ENCODE data around the gene DRAM1. TPM values are rescaled to one million over a fixed set of nuclear protein-coding genes. Genes with fewer than 3 reads are reported as not detected.
"Not testable (repeated sequence)": the region's sequence is repeated elsewhere in the genome, so short reads cannot be mapped to it uniquely, and the experiment has no call there.

The DRAM1 gene, protein sequence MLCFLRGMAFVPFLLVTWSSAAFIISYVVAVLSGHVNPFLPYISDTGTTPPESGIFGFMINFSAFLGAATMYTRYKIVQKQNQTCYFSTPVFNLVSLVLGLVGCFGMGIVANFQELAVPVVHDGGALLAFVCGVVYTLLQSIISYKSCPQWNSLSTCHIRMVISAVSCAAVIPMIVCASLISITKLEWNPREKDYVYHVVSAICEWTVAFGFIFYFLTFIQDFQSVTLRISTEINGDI
- total RNA-seq: 6.2 TPM

GRCh38 chr12:101876861-101877805 lies at the start of gene DRAM1:
TSS of gene DRAM1 (plus strand) at chr12:101877580. CDS start at chr12:101877790, 210 bp downstream.
- peak; percentile 86 for DNase-seq

DNA sequence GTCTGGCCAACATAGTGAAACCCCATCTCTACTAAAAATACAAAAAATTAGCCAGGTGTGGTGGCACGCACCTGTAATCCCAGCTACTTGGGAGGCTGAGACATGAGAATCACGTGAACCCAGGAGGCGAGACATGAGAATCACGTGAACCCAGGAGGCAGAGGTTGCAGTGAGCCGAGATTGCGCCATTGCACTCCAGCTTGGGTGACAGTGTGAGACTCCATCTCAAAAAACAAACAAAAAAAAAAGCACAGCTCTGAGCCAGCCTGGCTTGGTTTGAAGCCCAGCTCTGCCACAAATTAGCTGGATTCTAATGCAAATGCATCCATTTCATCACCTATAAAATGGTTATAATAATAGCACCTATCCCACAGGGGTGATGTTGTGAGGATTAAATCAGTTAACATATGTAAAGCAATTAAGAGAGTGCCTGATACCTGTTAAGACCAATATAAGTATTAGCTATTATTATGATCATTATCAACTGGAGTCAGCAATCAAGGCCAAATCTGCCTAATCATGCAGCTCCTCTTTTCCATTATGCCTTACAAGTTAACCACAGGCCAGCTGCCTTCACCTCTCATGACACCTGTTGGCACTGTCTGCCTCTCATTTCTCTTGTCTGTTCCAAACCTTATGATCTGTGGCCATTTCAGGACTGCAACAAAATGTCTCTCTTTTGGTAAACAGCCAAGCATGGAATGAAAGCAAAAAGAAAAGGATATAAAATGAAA lies 48.8 kb upstream of the DRAM1 start:
- DNase-seq: no peak

DNA sequence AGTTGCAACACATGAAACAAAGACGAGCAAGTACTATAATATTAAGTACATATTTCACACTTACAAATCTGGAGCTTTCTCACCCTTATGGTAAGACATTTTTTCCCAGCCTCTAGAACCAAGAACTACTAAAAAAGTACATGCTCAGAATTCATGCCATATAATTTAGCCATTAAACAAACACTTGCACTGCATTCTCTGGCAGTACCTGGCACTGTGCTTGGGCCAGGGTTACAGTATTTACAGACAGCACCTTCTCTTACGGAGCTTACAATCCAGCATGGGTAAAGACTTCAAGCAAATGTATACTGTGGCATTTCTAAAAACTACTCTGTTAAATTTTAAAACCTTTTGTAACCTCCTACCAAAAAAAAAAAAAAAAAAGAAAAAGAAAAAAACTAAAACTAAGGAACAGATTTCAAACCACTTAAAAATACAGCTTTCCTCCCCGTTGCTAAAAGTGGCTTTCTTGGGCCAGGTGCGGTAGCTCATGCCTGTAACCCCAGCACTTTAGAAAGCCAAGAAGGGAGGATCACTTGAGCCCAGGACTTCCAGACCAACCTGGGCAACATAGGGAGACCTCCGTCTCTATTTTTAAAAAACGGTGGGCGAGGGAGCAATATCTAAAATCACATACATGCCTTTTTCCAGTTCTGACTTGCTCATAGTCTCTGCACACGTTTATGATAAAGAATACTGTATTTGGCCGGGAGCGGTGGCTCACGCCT lies 47.6 kb upstream of the DRAM1 start:
- peak; percentile 48 for DNase-seq

GRCh38 chr12:101830367-101831325 lies 46.7 kb upstream of the DRAM1 start, which contains the start of gene GNPTAB:
TSS of gene GNPTAB (minus strand) at chr12:101830959. CDS start at chr12:101830675, 284 bp downstream.
- DNase-seq: peak; percentile 96

DNA sequence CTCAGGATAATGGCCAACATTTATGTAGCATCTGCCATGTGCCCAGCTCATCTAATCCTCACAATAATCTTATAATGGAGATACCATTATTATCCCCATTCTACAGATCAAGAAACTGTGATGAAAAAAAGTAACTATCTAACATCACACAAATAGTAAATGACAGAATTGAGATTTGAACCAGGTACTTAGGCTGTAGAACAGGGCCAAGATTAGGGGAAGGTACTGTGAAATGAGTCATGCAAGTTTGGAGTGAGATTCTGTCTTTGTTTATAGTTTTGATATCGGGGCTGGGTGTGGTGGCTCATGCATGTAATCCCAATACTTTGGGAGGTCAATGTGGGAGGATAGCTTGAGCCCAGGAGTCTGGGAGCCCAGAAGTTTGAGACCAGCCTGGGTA lies 45.4 kb upstream of the DRAM1 start:
- DNase-seq: no peak

- DNase-seq: no peak
Measured at GRCh38 chr12:101838628-101839323, 38.6 kb upstream of the DRAM1 start.

GRCh38 chr12:101839324-101840283 lies 37.8 kb upstream of the DRAM1 start:
- DNase-seq: peak; percentile 80

GRCh38 chr12:101841069-101841468 lies 36.3 kb upstream of the DRAM1 start:
- DNase-seq: no peak

DNA sequence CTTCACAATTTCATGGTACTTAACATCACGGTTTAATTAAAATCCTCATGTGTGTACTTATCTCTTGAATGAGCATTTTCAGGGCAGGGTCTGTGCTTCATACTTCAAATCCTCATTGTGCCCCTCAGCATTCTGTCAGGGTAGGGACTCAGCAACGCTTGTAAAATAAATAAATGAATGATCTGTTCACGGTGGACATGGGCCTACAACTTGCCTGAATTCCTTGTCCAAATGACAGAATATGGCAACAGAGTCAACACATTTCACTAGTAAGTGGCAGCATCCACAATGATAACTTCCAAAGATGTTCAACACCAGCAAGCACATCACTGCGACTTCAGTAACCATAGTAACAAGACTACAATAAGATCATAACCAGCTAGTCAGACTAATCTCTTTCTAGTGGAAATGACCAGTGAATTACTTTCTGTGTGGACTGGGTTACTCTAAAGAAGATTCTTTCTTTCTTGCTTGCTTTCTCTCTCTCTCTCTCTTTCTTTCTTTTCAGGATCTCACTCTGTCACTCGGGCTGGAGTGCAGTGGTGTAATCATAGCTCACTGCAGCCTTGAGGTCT lies 32.2 kb upstream of the DRAM1 start:
- no peak for DNase-seq

GRCh38 chr12:101847325-101847724 lies 30.1 kb upstream of the DRAM1 start:
- no peak for DNase-seq

DNA sequence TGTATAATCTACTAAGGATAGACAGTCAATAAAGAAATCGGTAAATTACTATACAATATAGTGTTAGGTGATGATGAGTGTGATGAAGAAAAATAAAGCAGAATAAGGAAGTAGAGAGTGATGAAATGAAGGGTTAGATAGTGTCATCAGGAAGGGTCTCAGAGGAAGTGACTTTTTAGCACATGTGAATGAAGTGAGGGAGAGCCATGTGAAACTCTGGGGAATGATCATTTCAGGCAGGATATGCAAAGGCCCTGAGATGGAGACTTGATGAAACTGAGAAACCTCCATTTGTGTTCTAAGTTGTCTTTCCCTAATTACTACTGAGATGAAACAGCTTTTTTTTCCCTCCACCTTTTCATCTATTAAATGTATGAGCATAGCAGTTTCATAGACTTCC lies 27.2 kb upstream of the DRAM1 start:
- no peak for DNase-seq

DNA sequence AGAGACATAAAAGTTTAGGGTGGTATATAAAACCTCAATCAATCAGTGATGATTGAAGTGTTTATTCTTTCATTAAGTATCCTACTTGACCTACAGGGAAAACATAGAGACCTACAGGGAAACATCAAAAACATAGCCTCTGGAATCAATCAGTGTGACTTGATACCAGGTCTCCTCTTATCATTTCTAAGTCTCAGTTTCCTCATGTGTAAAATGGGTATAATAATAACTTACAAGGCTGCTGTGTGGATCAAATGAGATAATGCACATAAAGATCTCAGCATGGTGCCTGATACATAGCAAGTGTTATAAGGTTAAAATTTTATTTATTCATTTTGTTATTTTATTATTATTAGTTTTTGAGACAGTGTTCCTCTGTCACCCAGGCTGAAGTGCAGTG lies 24.4 kb upstream of the DRAM1 start:
- no peak for DNase-seq

DNA sequence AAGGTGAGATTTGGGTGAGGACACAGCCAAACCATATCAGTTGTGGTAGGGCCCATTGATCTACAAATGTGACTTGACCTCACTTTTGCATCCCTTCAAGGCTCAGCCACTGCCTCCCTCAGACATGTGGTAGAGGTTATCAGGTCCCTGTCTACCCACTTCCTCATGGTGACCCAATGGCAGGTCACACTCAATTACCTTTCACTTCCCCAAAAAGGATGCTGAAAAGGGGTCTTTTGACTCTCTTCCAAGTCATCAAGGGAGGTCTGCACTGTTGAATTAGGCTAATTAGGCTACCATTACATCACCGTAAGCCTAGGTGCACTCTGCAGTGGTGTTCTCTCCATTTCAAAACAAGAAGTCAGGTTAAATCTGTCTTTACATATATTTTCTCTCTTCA lies 22.6 kb upstream of the DRAM1 start:
- no peak for DNase-seq

DNA sequence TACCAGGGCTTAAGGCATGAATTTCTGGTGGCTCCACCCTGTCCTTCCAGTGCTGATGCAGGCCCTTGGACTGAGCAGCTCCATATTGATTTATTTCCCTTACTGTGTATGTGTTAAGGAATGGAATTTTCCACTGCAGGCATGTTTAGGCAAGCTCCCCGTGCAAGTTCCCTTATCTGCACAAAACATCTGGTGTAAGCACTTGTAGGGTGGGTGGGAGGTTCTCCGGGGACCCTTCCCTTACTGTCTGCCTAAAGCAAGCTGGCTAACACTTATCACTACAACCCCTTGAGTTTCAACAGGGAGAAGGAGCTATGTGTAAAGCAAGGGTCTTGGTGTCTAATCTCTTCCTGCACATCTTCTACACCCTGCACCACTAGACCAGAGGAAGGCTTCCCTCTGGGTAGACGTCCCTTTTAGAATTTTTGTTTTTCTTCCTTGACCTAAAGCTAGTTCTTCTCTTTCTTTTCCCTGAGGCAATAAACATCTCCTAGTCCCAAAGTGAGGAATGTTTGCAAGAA lies 22.0 kb upstream of the DRAM1 start:
- DNase-seq: no peak

GRCh38 chr12:101855976-101856375 lies 21.4 kb upstream of the DRAM1 start:
- no peak for DNase-seq

- not testable (repeated sequence) for DNase-seq
Measured at GRCh38 chr12:101856614-101857013, 20.8 kb upstream of the DRAM1 start.

- DNase-seq: no peak
Measured at GRCh38 chr12:101857043-101857558, 20.3 kb upstream of the DRAM1 start.

DNA sequence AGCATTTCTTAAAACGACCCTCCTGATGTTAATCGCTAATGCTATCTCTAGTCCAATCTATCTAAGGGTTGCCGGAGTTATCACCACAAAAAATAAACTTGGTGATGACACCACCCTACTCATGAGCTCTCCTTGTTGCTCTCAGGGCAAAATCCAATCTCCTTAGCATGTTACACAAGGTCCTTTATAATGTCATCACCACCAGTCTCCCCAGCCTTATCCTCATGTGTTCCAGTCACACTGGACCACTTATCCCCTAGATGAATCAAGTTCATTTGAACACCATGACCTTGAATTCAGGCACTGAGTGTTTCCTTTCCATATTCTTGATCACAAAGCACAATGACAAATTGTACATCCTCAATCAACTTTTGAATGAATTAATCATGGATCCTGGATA lies 19.0 kb upstream of the DRAM1 start:
- no peak for DNase-seq
